ENCODE measurements around the gene VWA2. TPM values are rescaled to one million over a fixed set of nuclear protein-coding genes. Genes with fewer than 3 reads are reported as not detected.

VWA2 gene
- polyA plus RNA-seq, 1 donor from 2014 or later: not detected

GRCh38 chr10:114319406-114320248 lies 80.6 kb downstream of the VWA2 start:
- H3K4me3 ChIP-seq (ENCODE audit: low read length): no peak overlapping the region
- H2AFZ ChIP-seq (ENCODE audit: low read depth, low read length): no peak overlapping the region
- H3K9ac ChIP-seq (ENCODE audit: low read length): no peak overlapping the region
- H3K27ac ChIP-seq (ENCODE audit: low read length): no peak overlapping the region
- H3K9me2 ChIP-seq (ENCODE audit: insufficient read depth, low read length): no peaks in the 10 kb centered on the region
- no peaks in the 10 kb centered on the region for H3F3A ChIP-seq (ENCODE audit: insufficient read depth, low read length, poor library complexity, severe bottlenecking)
- no peaks in the 10 kb centered on the region for H3K9me3 ChIP-seq (ENCODE audit: low read length)
- no peak overlapping the region for H3K4me2 ChIP-seq (ENCODE audit: low read length)
- no peaks in the 10 kb centered on the region for H3K79me2 ChIP-seq (replicated peaks; ENCODE audit: insufficient read depth, low read length)
- no peaks in the 10 kb centered on the region for H3K27me3 ChIP-seq (ENCODE audit: insufficient read depth, low read depth, low read length)
- H3K36me3 ChIP-seq (ENCODE audit: insufficient read depth, low read length): no peaks in the 10 kb centered on the region
- no peaks in the 10 kb centered on the region for H4K20me1 ChIP-seq (ENCODE audit: insufficient read depth)
- TF ChIP-seq EP300 (conservative IDR thresholded peaks at IDR 0.05; ENCODE audit: poor library complexity, severe bottlenecking) (no peak), SMC3 (conservative IDR thresholded peaks at IDR 0.05; ENCODE audit: poor library complexity) (no peak), EZH2 (IDR thresholded peaks at IDR 0.05; ENCODE audit: borderline replicate concordance, insufficient read depth, low read length, poor library complexity, severe bottlenecking) (no peak), POLR2AphosphoS5 (IDR thresholded peaks at IDR 0.05) (no peak), MXI1 (conservative IDR thresholded peaks at IDR 0.05; ENCODE audit: poor library complexity, severe bottlenecking) (no peak), TAF1 (IDR thresholded peaks at IDR 0.05; ENCODE audit: low read depth) (no peak), RAD21 (conservative IDR thresholded peaks at IDR 0.05) (no peak)
- TF ChIP-seq, protein P1, sequence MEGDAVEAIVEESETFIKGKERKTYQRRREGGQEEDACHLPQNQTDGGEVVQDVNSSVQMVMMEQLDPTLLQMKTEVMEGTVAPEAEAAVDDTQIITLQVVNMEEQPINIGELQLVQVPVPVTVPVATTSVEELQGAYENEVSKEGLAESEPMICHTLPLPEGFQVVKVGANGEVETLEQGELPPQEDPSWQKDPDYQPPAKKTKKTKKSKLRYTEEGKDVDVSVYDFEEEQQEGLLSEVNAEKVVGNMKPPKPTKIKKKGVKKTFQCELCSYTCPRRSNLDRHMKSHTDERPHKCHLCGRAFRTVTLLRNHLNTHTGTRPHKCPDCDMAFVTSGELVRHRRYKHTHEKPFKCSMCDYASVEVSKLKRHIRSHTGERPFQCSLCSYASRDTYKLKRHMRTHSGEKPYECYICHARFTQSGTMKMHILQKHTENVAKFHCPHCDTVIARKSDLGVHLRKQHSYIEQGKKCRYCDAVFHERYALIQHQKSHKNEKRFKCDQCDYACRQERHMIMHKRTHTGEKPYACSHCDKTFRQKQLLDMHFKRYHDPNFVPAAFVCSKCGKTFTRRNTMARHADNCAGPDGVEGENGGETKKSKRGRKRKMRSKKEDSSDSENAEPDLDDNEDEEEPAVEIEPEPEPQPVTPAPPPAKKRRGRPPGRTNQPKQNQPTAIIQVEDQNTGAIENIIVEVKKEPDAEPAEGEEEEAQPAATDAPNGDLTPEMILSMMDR (IDR thresholded peaks at IDR 0.05; ENCODE audit: poor library complexity, severe bottlenecking): no peak
- TF ChIP-seq, protein P2, sequence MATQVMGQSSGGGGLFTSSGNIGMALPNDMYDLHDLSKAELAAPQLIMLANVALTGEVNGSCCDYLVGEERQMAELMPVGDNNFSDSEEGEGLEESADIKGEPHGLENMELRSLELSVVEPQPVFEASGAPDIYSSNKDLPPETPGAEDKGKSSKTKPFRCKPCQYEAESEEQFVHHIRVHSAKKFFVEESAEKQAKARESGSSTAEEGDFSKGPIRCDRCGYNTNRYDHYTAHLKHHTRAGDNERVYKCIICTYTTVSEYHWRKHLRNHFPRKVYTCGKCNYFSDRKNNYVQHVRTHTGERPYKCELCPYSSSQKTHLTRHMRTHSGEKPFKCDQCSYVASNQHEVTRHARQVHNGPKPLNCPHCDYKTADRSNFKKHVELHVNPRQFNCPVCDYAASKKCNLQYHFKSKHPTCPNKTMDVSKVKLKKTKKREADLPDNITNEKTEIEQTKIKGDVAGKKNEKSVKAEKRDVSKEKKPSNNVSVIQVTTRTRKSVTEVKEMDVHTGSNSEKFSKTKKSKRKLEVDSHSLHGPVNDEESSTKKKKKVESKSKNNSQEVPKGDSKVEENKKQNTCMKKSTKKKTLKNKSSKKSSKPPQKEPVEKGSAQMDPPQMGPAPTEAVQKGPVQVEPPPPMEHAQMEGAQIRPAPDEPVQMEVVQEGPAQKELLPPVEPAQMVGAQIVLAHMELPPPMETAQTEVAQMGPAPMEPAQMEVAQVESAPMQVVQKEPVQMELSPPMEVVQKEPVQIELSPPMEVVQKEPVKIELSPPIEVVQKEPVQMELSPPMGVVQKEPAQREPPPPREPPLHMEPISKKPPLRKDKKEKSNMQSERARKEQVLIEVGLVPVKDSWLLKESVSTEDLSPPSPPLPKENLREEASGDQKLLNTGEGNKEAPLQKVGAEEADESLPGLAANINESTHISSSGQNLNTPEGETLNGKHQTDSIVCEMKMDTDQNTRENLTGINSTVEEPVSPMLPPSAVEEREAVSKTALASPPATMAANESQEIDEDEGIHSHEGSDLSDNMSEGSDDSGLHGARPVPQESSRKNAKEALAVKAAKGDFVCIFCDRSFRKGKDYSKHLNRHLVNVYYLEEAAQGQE (IDR thresholded peaks at IDR 0.05; ENCODE audit: borderline replicate concordance): no peak

GRCh38 chr10:114320249-114321116 lies 81.4 kb downstream of the VWA2 start:
- no peak overlapping the region for H3K4me2 ChIP-seq (ENCODE audit: low read length)
- no peaks in the 10 kb centered on the region for H3K9me2 ChIP-seq (ENCODE audit: insufficient read depth, low read length)
- no peaks in the 10 kb centered on the region for H3K27me3 ChIP-seq (ENCODE audit: insufficient read depth, low read depth, low read length)
- TF ChIP-seq EZH2 (IDR thresholded peaks at IDR 0.05; ENCODE audit: borderline replicate concordance, insufficient read depth, low read length, poor library complexity, severe bottlenecking) (no peak), EP300 (conservative IDR thresholded peaks at IDR 0.05; ENCODE audit: poor library complexity, severe bottlenecking) (no peak), TAF1 (IDR thresholded peaks at IDR 0.05; ENCODE audit: low read depth) (no peak), POLR2AphosphoS5 (IDR thresholded peaks at IDR 0.05) (no peak), MXI1 (conservative IDR thresholded peaks at IDR 0.05; ENCODE audit: poor library complexity, severe bottlenecking) (no peak), RAD21 (conservative IDR thresholded peaks at IDR 0.05) (no peak), SMC3 (conservative IDR thresholded peaks at IDR 0.05; ENCODE audit: poor library complexity) (no peak)
- TF ChIP-seq, protein P1 (IDR thresholded peaks at IDR 0.05; ENCODE audit: poor library complexity, severe bottlenecking): no peak
- TF ChIP-seq, protein P2 (IDR thresholded peaks at IDR 0.05; ENCODE audit: borderline replicate concordance): no peak
- no peaks in the 10 kb centered on the region for H3K79me2 ChIP-seq (replicated peaks; ENCODE audit: insufficient read depth, low read length)
- no peak overlapping the region for H3K9ac ChIP-seq (ENCODE audit: low read length)
- H3K4me3 ChIP-seq (ENCODE audit: low read length): no peak overlapping the region
- no peak overlapping the region for H2AFZ ChIP-seq (ENCODE audit: low read depth, low read length)
- no peaks in the 10 kb centered on the region for H3K36me3 ChIP-seq (ENCODE audit: insufficient read depth, low read length)
- no peak overlapping the region for H3K27ac ChIP-seq (ENCODE audit: low read length)
- no peaks in the 10 kb centered on the region for H3F3A ChIP-seq (ENCODE audit: insufficient read depth, low read length, poor library complexity, severe bottlenecking)
- no peaks in the 10 kb centered on the region for H4K20me1 ChIP-seq (ENCODE audit: insufficient read depth)
- no peaks in the 10 kb centered on the region for H3K9me3 ChIP-seq (ENCODE audit: low read length)

All from neural cell (in vitro differentiated cells).